Measurements from ENCODE around the gene BOD1L1. TPM values are rescaled to one million over a fixed set of nuclear protein-coding genes. Genes with fewer than 3 reads are reported as not detected.
A peak's percentile ranks its signal among the peaks of the same experiment; 100 is the strongest.

BOD1L1 gene
- total and polyA plus RNA-seq, 2 of the 8 experiments (the other 6 are each of a cell fraction or from before 2014, with no cell fraction given): 6.8 to 39.3 TPM

DNA sequence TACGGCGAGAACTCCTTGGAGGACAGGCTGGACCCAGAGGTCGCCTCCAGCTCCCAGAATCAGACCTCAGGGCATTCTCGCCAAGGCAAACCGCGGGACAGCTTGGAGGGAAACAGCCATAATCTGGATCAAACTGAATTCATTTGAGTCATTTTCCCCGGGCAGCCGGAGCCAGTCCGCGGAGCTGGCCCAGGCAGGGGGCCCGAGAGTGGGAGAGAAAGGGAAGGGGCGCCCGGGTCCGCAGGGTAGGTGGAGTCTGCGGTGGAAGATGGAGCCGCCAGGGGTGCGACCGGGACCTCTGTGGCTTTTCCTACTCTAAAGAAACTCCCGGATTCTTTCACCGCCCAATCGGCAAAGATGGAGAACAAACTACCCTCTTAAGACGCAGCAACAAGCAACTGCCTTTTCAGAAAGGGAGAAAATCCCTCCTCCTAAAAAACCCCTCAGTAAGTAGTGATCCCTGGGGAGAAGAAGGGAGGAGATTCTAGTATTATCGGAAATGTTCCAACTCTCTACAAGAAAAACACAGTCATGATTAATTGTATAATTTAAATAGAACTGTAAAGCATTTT is 88.4 kb downstream of the BOD1L1 start:
- peak in 1 of 2 experiments; percentile 56 for DNase-seq (ENCODE audit: low read depth in 1 of 2, low spot score in 2 of 2)
- peaks cover 96 to 100% (median 100%) of the 10 kb centered on the region in 4 experiments for H3K27me3 ChIP-seq (replicated peaks in 1 of 4; ENCODE audit: control insufficient read depth in 3 of 4, extremely low read depth in 1 of 4, insufficient read depth in 3 of 4, low read length in 3 of 4)
- no peak overlapping the region for H2BK120ac ChIP-seq (replicated peaks; ENCODE audit: low read depth, low read length)
- 0 out of 2 replicates have a peak overlapping the region, but pooled peaks have one; percentile 61 for H2BK20ac ChIP-seq (ENCODE audit: low read length)
- H3K9ac ChIP-seq (replicated peaks in 1 of 4; ENCODE audit: extremely low read depth in 1 of 4, low read depth in 3 of 4, low read length in 3 of 4): no peak overlapping the region
- no peak for FAIRE-seq
- H4K5ac ChIP-seq (ENCODE audit: insufficient read length, low read depth, low read length): no peak overlapping the region
- WGBS, 2 experiments (ENCODE audit: extremely low coverage in 1 of 2, insufficient coverage in 1 of 2, insufficient read length in 1 of 2, insufficient replicate concordance in 2 of 2, low coverage in 1 of 2, low lambda C conversion rate in 2 of 2, missing lambda C conversion rate in 1 of 2): 4% methylated on average over 22 of the region's 23 CpGs; no CpG with 5 or more reads in 1 of the 2 experiments
- H3K27ac ChIP-seq (ENCODE audit: low read depth, low read length): no peak overlapping the region
- ChIA-PET POLR2A (ENCODE audit: partially characterized antibody) (no interaction called here), CTCF (ENCODE audit: partially characterized antibody) (interaction anchor here (0.6 to 6.2 kb wide), 2 partner anchors 12 to 23 kb away, joined by 3 to 132 read pairs; no protein-coding TSS in a partner anchor)
- no peak overlapping the region for H2BK12ac ChIP-seq (ENCODE audit: low read depth, low read length)
- H2BK5ac ChIP-seq (ENCODE audit: low read depth, low read length): no peak overlapping the region
- no peaks in the 10 kb centered on the region for H3K79me2 ChIP-seq (ENCODE audit: control insufficient read depth in 1 of 2, insufficient read depth in 2 of 2, low read length in 2 of 2)
- H4K91ac ChIP-seq (replicated peaks; ENCODE audit: insufficient read length, low read length): no peak overlapping the region
- peaks cover 2% of the 10 kb centered on the region; the same call in 1 of the 2 replicates for H3K23me2 ChIP-seq (ENCODE audit: low read depth, low read length)
- H3K18ac ChIP-seq (ENCODE audit: extremely low read depth, low read length): no peak overlapping the region
- H3K14ac ChIP-seq (ENCODE audit: insufficient read length): no peak overlapping the region
- no peak overlapping the region for H4K8ac ChIP-seq (ENCODE audit: extremely low read depth, insufficient read depth, low read length)
- no peak overlapping the region for H2AK5ac ChIP-seq (ENCODE audit: low read depth, low read length)
- peaks cover 0 to 11% (median 0%) of the 10 kb centered on the region in 4 experiments; a peak in 1 of 8 replicates for H3K36me3 ChIP-seq (ENCODE audit: control insufficient read depth in 2 of 4, insufficient read depth in 4 of 4, low read length in 3 of 4)
- H2AFZ ChIP-seq (ENCODE audit: low read length): no peak overlapping the region
- H3K4me3 ChIP-seq (ENCODE audit: extremely low read depth in 1 of 4, insufficient read depth in 2 of 4, low read depth in 3 of 4, low read length in 4 of 4): peak overlapping the region in 1 of 4 experiments; percentile 31; a peak in 1 of 8 replicates
- H3K4me1 ChIP-seq (replicated peaks in 1 of 4; ENCODE audit: control insufficient read depth in 3 of 4, insufficient read depth in 4 of 4, low read length in 3 of 4): peaks cover 5 to 31% (median 19%) of the 10 kb centered on the region in 4 experiments
- H3K79me1 ChIP-seq (ENCODE audit: low read depth, low read length): no peaks in the 10 kb centered on the region
- H3K4ac ChIP-seq (replicated peaks; ENCODE audit: insufficient read length, low read depth, low read length): no peak overlapping the region
- H3K4me2 ChIP-seq (ENCODE audit: insufficient read depth in 1 of 2, low read depth in 2 of 2, low read length in 2 of 2): peak overlapping the region; percentile 48 to 62; a peak in 2 of 4 replicates
- no peak overlapping the region for H3K23ac ChIP-seq (ENCODE audit: insufficient read length)
- H3K9me3 ChIP-seq (ENCODE audit: insufficient read depth in 2 of 2, low read depth in 1 of 2, low read length in 1 of 2): peaks cover 0 to 3% of the 10 kb centered on the region in 2 experiments; a peak in 2 of 4 replicates
- H3K56ac ChIP-seq (replicated peaks; ENCODE audit: insufficient read length, low read depth, low read length): no peak overlapping the region
- no peak overlapping the region for H2BK15ac ChIP-seq (ENCODE audit: low read length)
- H4K20me1 ChIP-seq (replicated peaks in 1 of 2; ENCODE audit: control insufficient read depth in 1 of 2, insufficient read depth in 2 of 2, low read length in 2 of 2): peaks cover 15 to 47% of the 10 kb centered on the region in 2 experiments
- TF ChIP-seq KDM1A (IDR thresholded peaks at IDR 0.05; ENCODE audit: borderline replicate concordance, low read length): no peak
- peak; percentile 34; the same call in 1 of the 2 replicates for TF ChIP-seq CBX8 (IDR thresholded peaks at IDR 0.05; ENCODE audit: borderline replicate concordance, low read depth, low read length)
- TF ChIP-seq ATF3 (IDR thresholded peaks at IDR 0.05; ENCODE audit: insufficient read depth, low read depth, low read length): no peak
- TF ChIP-seq KDM5A (IDR thresholded peaks at IDR 0.05; ENCODE audit: low read length): no peak
- TF ChIP-seq, protein P1, sequence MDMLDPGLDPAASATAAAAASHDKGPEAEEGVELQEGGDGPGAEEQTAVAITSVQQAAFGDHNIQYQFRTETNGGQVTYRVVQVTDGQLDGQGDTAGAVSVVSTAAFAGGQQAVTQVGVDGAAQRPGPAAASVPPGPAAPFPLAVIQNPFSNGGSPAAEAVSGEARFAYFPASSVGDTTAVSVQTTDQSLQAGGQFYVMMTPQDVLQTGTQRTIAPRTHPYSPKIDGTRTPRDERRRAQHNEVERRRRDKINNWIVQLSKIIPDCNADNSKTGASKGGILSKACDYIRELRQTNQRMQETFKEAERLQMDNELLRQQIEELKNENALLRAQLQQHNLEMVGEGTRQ (IDR thresholded peaks at IDR 0.05; ENCODE audit: low read length): no peak
- TF ChIP-seq BCL11A (IDR thresholded peaks at IDR 0.05; ENCODE audit: low read depth in 2 of 2, low read length in 2 of 2): no peak
- no peak for TF ChIP-seq RAD21 (IDR thresholded peaks at IDR 0.05 in 1 of 2, conservative IDR thresholded peaks at IDR 0.05 in 1 of 2; ENCODE audit: low read depth in 2 of 2, low read length in 2 of 2)
- TF ChIP-seq CHD1 (IDR thresholded peaks at IDR 0.05; ENCODE audit: low read depth, low read length): no peak
- TF ChIP-seq CHD2 (IDR thresholded peaks at IDR 0.05; ENCODE audit: low read length): no peak
- TF ChIP-seq TAF7 (optimal IDR thresholded peaks at IDR 0.05; ENCODE audit: borderline replicate concordance, low read depth, low read length): no peak

All from H1 (cell line).